ENCODE measurements around the gene ABLIM3. TPM values are rescaled to one million over a fixed set of nuclear protein-coding genes. Genes with fewer than 3 reads are reported as not detected.
A peak's percentile ranks its signal among the peaks of the same experiment; 100 is the strongest.

ABLIM3 gene
- total RNA-seq, 1 experiment from 2014 or later: 111 TPM

DNA sequence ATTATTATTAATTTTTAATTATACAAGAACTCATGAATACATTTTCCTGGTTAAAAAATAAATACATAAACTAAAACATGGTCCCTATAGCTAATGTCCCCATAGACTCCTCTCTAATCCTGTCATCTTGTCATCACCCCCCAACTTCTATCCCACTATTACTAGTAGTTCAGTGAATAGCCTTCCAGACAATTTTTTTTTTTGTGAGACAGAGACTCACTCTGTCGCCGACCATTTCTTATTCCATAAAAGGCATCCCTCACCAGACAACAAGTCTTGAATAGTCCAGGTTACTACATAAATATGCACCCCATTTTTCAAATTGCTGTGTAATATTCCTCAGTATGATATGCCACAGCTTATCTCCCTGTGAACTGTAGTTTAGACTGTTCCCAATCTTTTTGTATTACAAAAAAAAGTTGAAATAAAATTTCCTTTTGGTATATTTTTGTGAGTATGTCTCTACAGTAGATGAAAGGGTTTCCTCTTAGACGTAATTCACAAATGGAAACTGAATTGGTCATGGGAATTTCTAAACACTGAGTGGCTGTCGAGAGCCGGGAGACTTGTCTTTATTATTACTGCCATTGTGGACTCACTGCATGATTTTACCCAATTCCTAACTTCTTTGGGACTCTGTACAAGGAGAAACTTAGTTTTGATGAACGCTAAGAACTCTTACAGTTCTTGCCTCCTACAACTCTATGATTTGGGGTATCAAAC lies 6.4 kb upstream of the ABLIM3 start:
- H3K9me2 ChIP-seq (ENCODE audit: insufficient read depth): no peaks in the 10 kb centered on the region
- no peaks in the 10 kb centered on the region for H3K36me3 ChIP-seq (ENCODE audit: low read depth)
- CTCF ChIA-PET: interaction anchor here (1.0 kb wide), 1 partner anchor 10 kb away, joined by 3 read pairs; no protein-coding TSS in a partner anchor
- H2AFZ ChIP-seq: 0 out of 2 replicates have a peak overlapping the region, but pooled peaks have one; percentile 4
- H3K27ac ChIP-seq: peak overlapping the region; percentile 99
- no peaks in the 10 kb centered on the region for H3K9me3 ChIP-seq (ENCODE audit: insufficient read depth, low read depth)
- peak overlapping the region; percentile 66 for H3K4me2 ChIP-seq
- H3K79me2 ChIP-seq (ENCODE audit: low read depth): no peaks in the 10 kb centered on the region
- H4K20me1 ChIP-seq (ENCODE audit: insufficient read depth): no peaks in the 10 kb centered on the region
- no peaks in the 10 kb centered on the region for H3K27me3 ChIP-seq (ENCODE audit: insufficient read depth, low read depth)
- H3F3A ChIP-seq (ENCODE audit: insufficient read depth, low read depth): peaks cover 57% of the 10 kb centered on the region
- POLR2A ChIA-PET (ENCODE audit: unreplicated experiment): interaction anchor here (0.5 to 0.6 kb wide), 2 partner anchors 136 to 1631 kb away, joined by 3 to 7 read pairs; no protein-coding TSS in a partner anchor
- DNase-seq: no peak
- BruUV-seq (replicated peaks): TSS peak; percentile 66
- intact Hi-C loops (cut with micrococcal nuclease; ENCODE audit: unreplicated experiment): no loop called here
- H3K4me1 ChIP-seq (replicated peaks; ENCODE audit: insufficient read depth): peaks cover 79% of the 10 kb centered on the region
- H3K4me3 ChIP-seq: 0 out of 2 replicates have a peak overlapping the region, but pooled peaks have one; percentile 4
- TF ChIP-seq, protein P1, sequence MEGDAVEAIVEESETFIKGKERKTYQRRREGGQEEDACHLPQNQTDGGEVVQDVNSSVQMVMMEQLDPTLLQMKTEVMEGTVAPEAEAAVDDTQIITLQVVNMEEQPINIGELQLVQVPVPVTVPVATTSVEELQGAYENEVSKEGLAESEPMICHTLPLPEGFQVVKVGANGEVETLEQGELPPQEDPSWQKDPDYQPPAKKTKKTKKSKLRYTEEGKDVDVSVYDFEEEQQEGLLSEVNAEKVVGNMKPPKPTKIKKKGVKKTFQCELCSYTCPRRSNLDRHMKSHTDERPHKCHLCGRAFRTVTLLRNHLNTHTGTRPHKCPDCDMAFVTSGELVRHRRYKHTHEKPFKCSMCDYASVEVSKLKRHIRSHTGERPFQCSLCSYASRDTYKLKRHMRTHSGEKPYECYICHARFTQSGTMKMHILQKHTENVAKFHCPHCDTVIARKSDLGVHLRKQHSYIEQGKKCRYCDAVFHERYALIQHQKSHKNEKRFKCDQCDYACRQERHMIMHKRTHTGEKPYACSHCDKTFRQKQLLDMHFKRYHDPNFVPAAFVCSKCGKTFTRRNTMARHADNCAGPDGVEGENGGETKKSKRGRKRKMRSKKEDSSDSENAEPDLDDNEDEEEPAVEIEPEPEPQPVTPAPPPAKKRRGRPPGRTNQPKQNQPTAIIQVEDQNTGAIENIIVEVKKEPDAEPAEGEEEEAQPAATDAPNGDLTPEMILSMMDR (conservative IDR thresholded peaks at IDR 0.05): no peak
- TF ChIP-seq EZH2 (IDR thresholded peaks at IDR 0.05; ENCODE audit: low read depth): no peak

DNA sequence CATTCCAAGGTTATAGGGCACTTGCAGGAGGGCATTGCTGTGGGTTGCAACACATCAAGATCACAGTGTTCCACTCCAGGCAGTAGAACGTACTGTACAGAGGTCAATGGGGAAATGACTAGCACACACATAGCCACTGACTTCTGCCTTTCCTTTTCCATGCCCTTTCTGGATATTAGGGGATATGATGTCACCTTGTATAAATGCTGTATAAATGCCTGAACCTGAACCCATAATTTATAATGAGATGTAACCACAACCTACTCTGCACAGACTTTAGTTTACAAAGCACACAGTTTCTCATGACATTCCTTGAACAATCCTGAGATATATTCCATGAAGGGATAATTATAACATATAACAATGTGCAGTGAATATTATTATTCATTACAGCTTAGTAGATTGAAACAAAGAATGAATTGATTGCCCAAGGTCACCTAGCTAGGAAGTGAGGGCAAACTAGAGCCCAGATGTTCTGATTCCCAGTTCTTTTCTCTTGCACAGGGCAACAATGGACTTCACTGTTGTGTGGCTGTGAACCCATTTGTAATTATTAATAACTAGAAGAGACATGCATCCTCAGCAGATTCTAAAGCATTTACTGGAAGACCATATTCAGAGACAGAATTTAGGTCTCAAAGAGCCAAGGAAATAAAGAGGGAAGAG lies 5.6 kb upstream of the ABLIM3 start:
- DNase-seq: peak in 1 of 2 experiments; percentile 93
- POLR2A ChIA-PET (ENCODE audit: unreplicated experiment): no interaction called here

DNA sequence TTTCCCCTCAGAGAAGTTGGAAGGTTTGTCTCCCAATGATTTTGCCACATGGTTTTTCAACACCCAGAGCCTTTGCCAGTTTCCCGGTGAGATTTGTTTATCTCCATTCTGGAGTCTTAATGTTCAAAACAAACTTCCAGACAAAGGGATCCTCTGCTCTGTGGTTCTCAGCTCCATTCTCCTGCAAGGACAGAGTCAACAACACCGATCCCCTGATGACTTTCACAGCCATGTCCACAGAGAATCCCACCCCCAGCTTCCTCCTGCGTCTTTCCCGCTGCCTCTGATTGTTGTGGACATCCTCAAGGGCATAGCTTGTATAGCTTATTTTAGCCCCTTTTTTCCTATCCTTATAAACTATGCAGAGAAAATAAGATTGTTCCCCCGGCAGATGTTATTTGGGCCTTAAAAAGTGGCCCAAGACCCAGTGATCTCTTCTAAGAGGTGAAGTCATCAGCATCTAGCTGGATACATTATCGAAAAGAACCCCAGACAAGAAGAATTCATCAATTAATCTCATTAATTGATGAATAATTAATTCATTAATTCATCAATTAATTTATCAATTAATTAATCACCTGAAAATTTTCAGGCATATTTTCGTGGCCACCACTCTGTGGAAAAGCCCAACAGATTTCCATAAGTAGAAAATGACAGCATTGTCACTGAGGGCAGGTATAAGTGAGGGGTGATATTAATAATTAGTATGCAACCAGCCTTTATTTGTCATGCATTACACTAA lies 2.9 kb upstream of the ABLIM3 start:
- no TSS peak for BruUV-seq (replicated peaks)
- ChIA-PET CTCF (no interaction called here), POLR2A (ENCODE audit: unreplicated experiment) (no interaction called here)
- TF ChIP-seq, protein P1 (conservative IDR thresholded peaks at IDR 0.05): no peak
- TF ChIP-seq EZH2 (IDR thresholded peaks at IDR 0.05; ENCODE audit: low read depth): no peak
- H3K4me1 ChIP-seq (replicated peaks; ENCODE audit: insufficient read depth): peaks cover 61% of the 10 kb centered on the region
- intact Hi-C loops (cut with micrococcal nuclease; ENCODE audit: unreplicated experiment): no loop called here
- no peaks in the 10 kb centered on the region for H3K9me2 ChIP-seq (ENCODE audit: insufficient read depth)
- H3K9me3 ChIP-seq (ENCODE audit: insufficient read depth, low read depth): no peaks in the 10 kb centered on the region
- H3K79me2 ChIP-seq (ENCODE audit: low read depth): peaks cover 18% of the 10 kb centered on the region
- no peaks in the 10 kb centered on the region for H4K20me1 ChIP-seq (ENCODE audit: insufficient read depth)
- no peaks in the 10 kb centered on the region for H3K36me3 ChIP-seq (ENCODE audit: low read depth)
- H3K4me3 ChIP-seq: no peak overlapping the region
- peaks cover 55% of the 10 kb centered on the region for H3F3A ChIP-seq (ENCODE audit: insufficient read depth, low read depth)
- no peaks in the 10 kb centered on the region for H3K27me3 ChIP-seq (ENCODE audit: insufficient read depth, low read depth)
- no peak overlapping the region for H2AFZ ChIP-seq
- H3K4me2 ChIP-seq: no peak overlapping the region
- no peak overlapping the region for H3K27ac ChIP-seq
- DNase-seq: no peak

More for the DNA sequence above, 5.6 kb upstream of the ABLIM3 start:
- peaks cover 57% of the 10 kb centered on the region for H3F3A ChIP-seq (ENCODE audit: insufficient read depth, low read depth)
- H3K9me2 ChIP-seq (ENCODE audit: insufficient read depth): no peaks in the 10 kb centered on the region
- TF ChIP-seq EZH2 (IDR thresholded peaks at IDR 0.05; ENCODE audit: low read depth): no peak
- TF ChIP-seq, protein P1 (conservative IDR thresholded peaks at IDR 0.05): no peak
- peak overlapping the region; percentile 66 for H3K4me2 ChIP-seq
- no peak overlapping the region for H3K4me3 ChIP-seq
- CTCF ChIA-PET: no interaction called here
- H3K9me3 ChIP-seq (ENCODE audit: insufficient read depth, low read depth): no peaks in the 10 kb centered on the region
- H3K36me3 ChIP-seq (ENCODE audit: low read depth): no peaks in the 10 kb centered on the region
- H3K27me3 ChIP-seq (ENCODE audit: insufficient read depth, low read depth): no peaks in the 10 kb centered on the region
- intact Hi-C loops (cut with micrococcal nuclease; ENCODE audit: unreplicated experiment): no loop called here
- H3K4me1 ChIP-seq (replicated peaks; ENCODE audit: insufficient read depth): peaks cover 79% of the 10 kb centered on the region
- no TSS peak for BruUV-seq (replicated peaks)
- no peaks in the 10 kb centered on the region for H4K20me1 ChIP-seq (ENCODE audit: insufficient read depth)
- 0 out of 2 replicates have a peak overlapping the region, but pooled peaks have one; percentile 4 for H2AFZ ChIP-seq
- H3K79me2 ChIP-seq (ENCODE audit: low read depth): no peaks in the 10 kb centered on the region
- H3K27ac ChIP-seq: peak overlapping the region; percentile 99
